GM18873 (cell line): ENCODE results near the gene MUSK.

Experiments
- ATAC-seq: cut with Tn5 transposase; IDR thresholded peaks from one replicate; pipeline ENCODE4 v1.9.1; 2021; ENCODE audit warnings: mild to moderate bottlenecking, moderate library complexity, moderate number of reproducible peaks; ENCODE audit not compliant: unreplicated experiment, low FRiP score

MUSK gene

GRCh38 chr9:110846215-110846614 lies 177.6 kb downstream of the MUSK start:
- no peak for ATAC-seq

GRCh38 chr9:110847671-110848070 lies 179.1 kb downstream of the MUSK start:
- no peak for ATAC-seq

- ATAC-seq, result no peak
Measured at GRCh38 chr9:110850401-110851135, 182.0 kb downstream of the MUSK start.
